GM23338 (cell line): Measurements from ENCODE around the gene CAPZB. TPM values are rescaled to one million over a fixed set of nuclear protein-coding genes. Genes with fewer than 3 reads are reported as not detected.

Source experiments
- ATAC-seq: fragments of 200-7000 bp; cut with Tn5 transposase; 3 replicates; pipeline ENCODE4 v1.9.1; 2020
- DNase-seq: peaks from one replicate; pipeline ENCODE4 v3.0.0-alpha.2; 2015; ENCODE audit warnings: low spot score
- H2AFZ ChIP-seq: fragments of 200-600 bp; sonication (generic); 2 replicates; pipeline ENCODE4 v1.8.0; 2016; ENCODE audit warnings: antibody characterized with exemption, mild to moderate bottlenecking, moderate library complexity
- H3F3A ChIP-seq: fragments of 200-600 bp; sonication (generic); replicated peaks from 2 replicates; pipeline ENCODE4 v1.8.0; 2017; ENCODE audit warnings: antibody characterized with exemption, mixed run types, low read depth
- H3K27ac ChIP-seq: fragments of 200-600 bp; sonication (generic); 2 replicates; pipeline ENCODE4 v1.6.1; 2016; ENCODE audit warnings: low read depth
- H3K27me3 ChIP-seq: fragments of 200-600 bp; sonication (generic); 2 replicates; pipeline ENCODE4 v1.8.0; 2016; ENCODE audit warnings: mild to moderate bottlenecking, mixed run types, moderate library complexity; ENCODE audit not compliant: insufficient read depth
- H3K36me3 ChIP-seq: fragments of 200-600 bp; sonication (generic); 2 replicates; pipeline ENCODE4 v1.8.0; 2016; ENCODE audit warnings: mild to moderate bottlenecking; ENCODE audit not compliant: insufficient read depth
- H3K4me1 ChIP-seq: fragments of 200-600 bp; sonication (generic); 2 replicates; pipeline ENCODE4 v1.8.0; 2016; ENCODE audit warnings: mild to moderate bottlenecking, moderate library complexity; ENCODE audit not compliant: insufficient read depth
- H3K4me2 ChIP-seq: fragments of 200-600 bp; sonication (generic); 2 replicates; pipeline ENCODE4 v1.7.1; 2017; ENCODE audit warnings: mixed run types
- H3K4me3 ChIP-seq: fragments of 200-600 bp; sonication (generic); 2 replicates; pipeline ENCODE4 v1.6.1; 2016; ENCODE audit warnings: mixed run types
- H3K79me2 ChIP-seq: fragments of 200-600 bp; sonication (generic); replicated peaks from 2 replicates; pipeline ENCODE4 v1.8.0; 2017; ENCODE audit warnings: mild to moderate bottlenecking; ENCODE audit not compliant: insufficient read depth
- H3K9me2 ChIP-seq: fragments of 200-600 bp; sonication (generic); 2 replicates; pipeline ENCODE4 v1.8.0; 2017; ENCODE audit not compliant: insufficient read depth
- H4K20me1 ChIP-seq: fragments of 200-600 bp; sonication (generic); replicated peaks from 2 replicates; pipeline ENCODE4 v1.8.0; 2017; ENCODE audit warnings: mild to moderate bottlenecking; ENCODE audit not compliant: insufficient read depth
- H3K27ac Mint-ChIP-seq: 2 replicates; pipeline ENCODE4 v1.8.0; 2020; ENCODE audit warnings: inconsistent platforms, mild to moderate bottlenecking, moderate library complexity, mixed read lengths
- H3K27me3 Mint-ChIP-seq: 3 replicates; pipeline ENCODE4 v1.8.0; 2022; ENCODE audit warnings: low read depth, mild to moderate bottlenecking, moderate library complexity, mixed read lengths, inconsistent platforms; ENCODE audit not compliant: insufficient read depth, poor library complexity
- H3K36me3 Mint-ChIP-seq: 3 replicates; pipeline ENCODE4 v1.8.0; 2021; ENCODE audit warnings: low read depth, mild to moderate bottlenecking, inconsistent platforms, moderate library complexity, mixed read lengths
- H3K4me1 Mint-ChIP-seq: 3 replicates; pipeline ENCODE4 v1.8.0; 2020; ENCODE audit warnings: mild to moderate bottlenecking, inconsistent platforms, mixed read lengths
- H3K4me3 Mint-ChIP-seq: 3 replicates; pipeline ENCODE4 v1.8.0; 2021; ENCODE audit warnings: moderate library complexity, mild to moderate bottlenecking, inconsistent platforms, mixed read lengths
- H3K9me3 Mint-ChIP-seq: 3 replicates; pipeline ENCODE4 v1.8.0; 2020; ENCODE audit warnings: moderate library complexity, mild to moderate bottlenecking, inconsistent platforms, mixed read lengths
- CREB1 ChIP-seq: fragments of 250-450 bp; sonication (Bioruptor Pico); IDR thresholded peaks from 2 replicates; pipeline ENCODE4 v1.5.0; 2020; ENCODE audit warnings: low read depth, mild to moderate bottlenecking, moderate library complexity
- EZH2 ChIP-seq: fragments of 200-600 bp; sonication (generic); IDR thresholded peaks from one replicate; pipeline ENCODE4 v1.8.0; 2017; ENCODE audit warnings: antibody characterized with exemption, mild to moderate bottlenecking, low read depth; ENCODE audit not compliant: unreplicated experiment
- JUNB ChIP-seq: IDR thresholded peaks from one replicate; pipeline ENCODE4 v1.6.1; 2016; ENCODE audit warnings: antibody characterized with exemption; ENCODE audit not compliant: unreplicated experiment
- NANOG ChIP-seq: IDR thresholded peaks from 2 replicates; pipeline ENCODE4 v1.6.1; 2016; ENCODE audit warnings: antibody characterized with exemption, borderline replicate concordance
- POLR2AphosphoS5 ChIP-seq: IDR thresholded peaks from 2 replicates; pipeline ENCODE4 v1.6.1; 2016; ENCODE audit warnings: antibody characterized with exemption, low read depth
- STAT1 ChIP-seq: IDR thresholded peaks from one replicate; pipeline ENCODE4 v1.6.1; 2016; ENCODE audit warnings: antibody characterized with exemption; ENCODE audit not compliant: unreplicated experiment
- ZNF331 ChIP-seq: fragments of 250-450 bp; sonication (Bioruptor Pico); IDR thresholded peaks from 2 replicates; pipeline ENCODE4 v1.5.0; 2020; ENCODE audit warnings: low read depth, mild to moderate bottlenecking, moderate library complexity
- polyA plus RNA-seq: library from polyadenylated mRNA; unstranded; fragments of >200 nt; fragmentation: Nextera tagmentation; extraction: Ambion mirVana; gene quantifications from 2 replicates; pipeline ENCODE4 v1.2.1, GENCODE V29; 2016
- total RNA-seq: library from RNA; depleted of rRNA; stranded (reverse); fragments of >200 nt; shearing (Covaris generic); gene quantifications from 2 replicates; pipeline ENCODE4 v1.2.3, GENCODE V29; 2014
- TF ChIP-seq, protein P1 (sequence below), 2 experiments: fragments of 200-600 bp in 1 of 2; sonication (generic) in 1 of 2; conservative IDR thresholded peaks; 2 replicates each; pipeline versions ENCODE4 v1.5.1 to v1.6.1; 2016 to 2017; ENCODE audit warnings: antibody characterized with exemption in 2 of 2, low read depth in 2 of 2, mild to moderate bottlenecking in 2 of 2, moderate library complexity in 1 of 2
- TF ChIP-seq, protein P2 (sequence below): IDR thresholded peaks from 2 replicates; pipeline ENCODE4 v1.6.1; 2016; ENCODE audit warnings: antibody characterized with exemption
- TF ChIP-seq, protein P3 (sequence below): IDR thresholded peaks from one replicate; pipeline ENCODE4 v1.6.1; 2018; ENCODE audit warnings: antibody characterized with exemption; ENCODE audit not compliant: unreplicated experiment

Gene CAPZB
- total and polyA plus RNA-seq, 2 experiments from 2014 or later: 195 to 348 TPM

DNA sequence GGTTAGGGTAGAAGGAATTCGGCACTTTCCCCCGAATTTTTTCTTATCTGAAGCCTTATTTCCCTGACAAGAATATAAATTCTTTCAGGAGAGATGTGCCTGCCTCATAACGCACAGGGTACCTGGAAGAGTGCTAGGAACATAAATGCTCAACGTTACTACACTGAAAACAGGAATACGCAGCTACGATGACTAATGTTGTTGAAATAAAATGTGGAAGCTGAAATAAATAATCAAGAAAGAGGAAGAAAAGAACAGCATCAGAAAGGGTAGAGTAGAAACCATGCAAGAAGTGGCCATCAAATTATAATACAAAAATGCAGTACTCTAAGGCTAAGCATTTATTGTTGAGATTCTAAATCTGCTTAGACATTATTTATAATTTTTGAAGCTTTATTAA lies 139.3 kb downstream of the CAPZB start (continued):
- TF ChIP-seq, protein P1, sequence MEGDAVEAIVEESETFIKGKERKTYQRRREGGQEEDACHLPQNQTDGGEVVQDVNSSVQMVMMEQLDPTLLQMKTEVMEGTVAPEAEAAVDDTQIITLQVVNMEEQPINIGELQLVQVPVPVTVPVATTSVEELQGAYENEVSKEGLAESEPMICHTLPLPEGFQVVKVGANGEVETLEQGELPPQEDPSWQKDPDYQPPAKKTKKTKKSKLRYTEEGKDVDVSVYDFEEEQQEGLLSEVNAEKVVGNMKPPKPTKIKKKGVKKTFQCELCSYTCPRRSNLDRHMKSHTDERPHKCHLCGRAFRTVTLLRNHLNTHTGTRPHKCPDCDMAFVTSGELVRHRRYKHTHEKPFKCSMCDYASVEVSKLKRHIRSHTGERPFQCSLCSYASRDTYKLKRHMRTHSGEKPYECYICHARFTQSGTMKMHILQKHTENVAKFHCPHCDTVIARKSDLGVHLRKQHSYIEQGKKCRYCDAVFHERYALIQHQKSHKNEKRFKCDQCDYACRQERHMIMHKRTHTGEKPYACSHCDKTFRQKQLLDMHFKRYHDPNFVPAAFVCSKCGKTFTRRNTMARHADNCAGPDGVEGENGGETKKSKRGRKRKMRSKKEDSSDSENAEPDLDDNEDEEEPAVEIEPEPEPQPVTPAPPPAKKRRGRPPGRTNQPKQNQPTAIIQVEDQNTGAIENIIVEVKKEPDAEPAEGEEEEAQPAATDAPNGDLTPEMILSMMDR (conservative IDR thresholded peaks at IDR 0.05; ENCODE audit: low read depth in 2 of 2): no peak
- TF ChIP-seq, protein P2, sequence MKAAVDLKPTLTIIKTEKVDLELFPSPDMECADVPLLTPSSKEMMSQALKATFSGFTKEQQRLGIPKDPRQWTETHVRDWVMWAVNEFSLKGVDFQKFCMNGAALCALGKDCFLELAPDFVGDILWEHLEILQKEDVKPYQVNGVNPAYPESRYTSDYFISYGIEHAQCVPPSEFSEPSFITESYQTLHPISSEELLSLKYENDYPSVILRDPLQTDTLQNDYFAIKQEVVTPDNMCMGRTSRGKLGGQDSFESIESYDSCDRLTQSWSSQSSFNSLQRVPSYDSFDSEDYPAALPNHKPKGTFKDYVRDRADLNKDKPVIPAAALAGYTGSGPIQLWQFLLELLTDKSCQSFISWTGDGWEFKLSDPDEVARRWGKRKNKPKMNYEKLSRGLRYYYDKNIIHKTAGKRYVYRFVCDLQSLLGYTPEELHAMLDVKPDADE: no peak

DNA sequence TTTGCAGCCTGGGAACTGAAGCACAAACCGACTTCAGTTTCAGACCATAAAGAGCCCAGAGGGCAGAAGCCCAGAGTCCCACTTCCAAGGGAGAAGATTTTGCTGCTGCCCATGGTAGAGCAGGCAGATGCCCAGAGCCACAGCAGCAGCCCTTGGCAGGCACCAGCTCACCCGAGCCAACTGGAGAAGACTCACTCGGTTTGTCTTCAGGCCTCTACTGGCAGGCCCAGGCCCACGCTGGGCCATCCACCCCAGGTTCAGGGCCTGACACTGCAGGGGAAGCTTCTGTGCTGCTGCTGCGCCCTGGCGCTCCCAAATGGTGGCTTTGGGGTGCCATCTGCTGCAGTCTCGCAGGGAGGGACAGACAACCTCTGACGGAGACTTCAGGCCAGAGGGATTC lies 139.9 kb downstream of the CAPZB start:
- no peak for DNase-seq
- peaks cover 16% of the 10 kb centered on the region for H3K4me1 Mint-ChIP-seq
- Histone ChIP-seq H3K4me1 (no peaks in the 10 kb centered on the region), H3F3A (peaks cover 11% of the 10 kb centered on the region), H3K36me3 (no peaks in the 10 kb centered on the region; the same call in 1 of the 2 replicates), H3K27me3 (no peaks in the 10 kb centered on the region), H3K27ac (peak overlapping the region; percentile 50), H2AFZ (no peak overlapping the region), H3K4me2 (no peak overlapping the region), H3K9me2 (no peaks in the 10 kb centered on the region), H4K20me1 (peaks cover 9% of the 10 kb centered on the region), H3K4me3 (no peak overlapping the region), H3K79me2 (no peaks in the 10 kb centered on the region)
- peaks cover 42% of the 10 kb centered on the region for H3K36me3 Mint-ChIP-seq
- H3K27me3 Mint-ChIP-seq: peaks cover 11% of the 10 kb centered on the region
- no peaks in the 10 kb centered on the region for H3K9me3 Mint-ChIP-seq
- H3K4me3 Mint-ChIP-seq: no peak overlapping the region
- ATAC-seq: no peak
- no peak overlapping the region for H3K27ac Mint-ChIP-seq
- TF ChIP-seq, protein P2: no peak
- TF ChIP-seq, protein P1 (conservative IDR thresholded peaks at IDR 0.05; ENCODE audit: low read depth in 2 of 2): no peak
- TF ChIP-seq POLR2AphosphoS5: no peak
- no peak for TF ChIP-seq CREB1
- no peak for TF ChIP-seq NANOG
- TF ChIP-seq ZNF331: no peak
- no peak for TF ChIP-seq STAT1
- TF ChIP-seq, protein P3, sequence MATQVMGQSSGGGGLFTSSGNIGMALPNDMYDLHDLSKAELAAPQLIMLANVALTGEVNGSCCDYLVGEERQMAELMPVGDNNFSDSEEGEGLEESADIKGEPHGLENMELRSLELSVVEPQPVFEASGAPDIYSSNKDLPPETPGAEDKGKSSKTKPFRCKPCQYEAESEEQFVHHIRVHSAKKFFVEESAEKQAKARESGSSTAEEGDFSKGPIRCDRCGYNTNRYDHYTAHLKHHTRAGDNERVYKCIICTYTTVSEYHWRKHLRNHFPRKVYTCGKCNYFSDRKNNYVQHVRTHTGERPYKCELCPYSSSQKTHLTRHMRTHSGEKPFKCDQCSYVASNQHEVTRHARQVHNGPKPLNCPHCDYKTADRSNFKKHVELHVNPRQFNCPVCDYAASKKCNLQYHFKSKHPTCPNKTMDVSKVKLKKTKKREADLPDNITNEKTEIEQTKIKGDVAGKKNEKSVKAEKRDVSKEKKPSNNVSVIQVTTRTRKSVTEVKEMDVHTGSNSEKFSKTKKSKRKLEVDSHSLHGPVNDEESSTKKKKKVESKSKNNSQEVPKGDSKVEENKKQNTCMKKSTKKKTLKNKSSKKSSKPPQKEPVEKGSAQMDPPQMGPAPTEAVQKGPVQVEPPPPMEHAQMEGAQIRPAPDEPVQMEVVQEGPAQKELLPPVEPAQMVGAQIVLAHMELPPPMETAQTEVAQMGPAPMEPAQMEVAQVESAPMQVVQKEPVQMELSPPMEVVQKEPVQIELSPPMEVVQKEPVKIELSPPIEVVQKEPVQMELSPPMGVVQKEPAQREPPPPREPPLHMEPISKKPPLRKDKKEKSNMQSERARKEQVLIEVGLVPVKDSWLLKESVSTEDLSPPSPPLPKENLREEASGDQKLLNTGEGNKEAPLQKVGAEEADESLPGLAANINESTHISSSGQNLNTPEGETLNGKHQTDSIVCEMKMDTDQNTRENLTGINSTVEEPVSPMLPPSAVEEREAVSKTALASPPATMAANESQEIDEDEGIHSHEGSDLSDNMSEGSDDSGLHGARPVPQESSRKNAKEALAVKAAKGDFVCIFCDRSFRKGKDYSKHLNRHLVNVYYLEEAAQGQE: no peak
- TF ChIP-seq EZH2: no peak
- TF ChIP-seq JUNB: no peak
